Stimulated activated CD8-positive, alpha-beta memory T cell treated with anti-CD3 and anti-CD28 coated beads, Interleukin-15, amount 100 ng/mL, for 4 hours (primary cell): ENCODE measurements around the gene HAUS3.

Experiments used
- DNase-seq, 2 donors: peaks; one replicate each; pipeline ENCODE4 v3.0.0-alpha.2; 2020; ENCODE audit warnings: low read depth in 2 of 2

The HAUS3 gene, protein sequence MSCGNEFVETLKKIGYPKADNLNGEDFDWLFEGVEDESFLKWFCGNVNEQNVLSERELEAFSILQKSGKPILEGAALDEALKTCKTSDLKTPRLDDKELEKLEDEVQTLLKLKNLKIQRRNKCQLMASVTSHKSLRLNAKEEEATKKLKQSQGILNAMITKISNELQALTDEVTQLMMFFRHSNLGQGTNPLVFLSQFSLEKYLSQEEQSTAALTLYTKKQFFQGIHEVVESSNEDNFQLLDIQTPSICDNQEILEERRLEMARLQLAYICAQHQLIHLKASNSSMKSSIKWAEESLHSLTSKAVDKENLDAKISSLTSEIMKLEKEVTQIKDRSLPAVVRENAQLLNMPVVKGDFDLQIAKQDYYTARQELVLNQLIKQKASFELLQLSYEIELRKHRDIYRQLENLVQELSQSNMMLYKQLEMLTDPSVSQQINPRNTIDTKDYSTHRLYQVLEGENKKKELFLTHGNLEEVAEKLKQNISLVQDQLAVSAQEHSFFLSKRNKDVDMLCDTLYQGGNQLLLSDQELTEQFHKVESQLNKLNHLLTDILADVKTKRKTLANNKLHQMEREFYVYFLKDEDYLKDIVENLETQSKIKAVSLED

GRCh38 chr4:2241410-2242353 is at the start of gene HAUS3, which contains the start of gene POLN:
HAUS3 (minus strand) TSS chr4:2242121; CDS start chr4:2240946, 1,175 bp downstream.
POLN (minus strand) TSS chr4:2242121; CDS start chr4:2229231, 12,890 bp downstream.
- DNase-seq = peak; percentile 98 to 99

DNA sequence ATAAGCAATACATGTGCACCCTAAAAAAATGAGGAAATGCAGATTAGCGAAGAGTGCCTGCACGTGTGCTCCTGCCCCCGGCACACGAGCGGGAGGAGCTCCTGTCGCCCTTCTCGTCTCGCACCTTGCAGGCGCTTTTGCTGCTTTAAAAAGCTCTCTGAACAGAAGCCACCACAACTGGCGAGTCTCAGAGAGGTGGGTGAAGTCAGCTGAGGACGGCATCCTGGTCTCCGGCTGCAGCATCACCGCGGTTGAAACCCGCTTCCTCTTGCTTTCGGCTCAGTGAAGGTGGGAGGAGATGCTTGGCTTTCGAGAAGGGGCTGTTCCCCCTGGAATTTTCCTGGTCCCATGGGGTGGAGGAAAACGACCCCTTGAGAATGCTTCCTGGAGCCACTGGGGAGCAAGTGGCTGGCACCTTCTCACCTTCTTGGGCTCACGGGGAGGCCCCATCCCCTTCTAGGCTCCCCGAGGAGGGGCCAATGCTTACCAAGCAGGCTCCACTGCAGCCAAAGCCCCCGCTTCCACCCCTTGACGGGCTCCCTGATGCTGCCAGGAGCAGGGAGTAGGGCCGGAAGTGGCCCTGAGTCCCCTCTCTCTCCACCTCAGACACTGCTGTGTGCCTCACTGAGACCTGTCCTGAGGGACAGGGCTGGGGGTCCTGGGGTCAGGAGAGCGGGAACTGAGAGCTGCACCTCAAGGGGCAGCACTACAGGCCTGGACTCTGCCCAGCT is 49.2 kb upstream of the HAUS3 start:
- DNase-seq = peak; percentile 42 to 46

GRCh38 chr4:2290488-2290887 is 48.6 kb upstream of the HAUS3 start:
- DNase-seq = no peak

DNA sequence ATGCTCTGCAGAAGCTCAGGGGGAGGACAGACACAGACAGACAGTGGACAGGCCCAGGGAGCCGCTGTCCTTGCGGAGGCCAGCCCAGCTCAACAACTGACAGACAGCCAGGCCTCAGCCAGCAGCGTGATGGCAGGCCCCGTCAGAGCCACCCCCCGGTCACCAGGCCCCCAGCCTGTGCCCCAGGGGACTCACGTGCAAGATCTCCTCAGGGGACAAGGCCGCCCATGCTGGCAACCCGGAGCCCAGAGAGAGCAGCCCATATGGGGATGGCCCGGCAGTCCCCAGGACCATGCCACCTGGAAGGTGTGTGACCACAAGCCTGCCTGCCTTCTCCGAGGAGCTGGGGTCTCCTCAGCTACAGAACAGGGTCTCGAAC is 48.0 kb upstream of the HAUS3 start:
- DNase-seq = no peak

GRCh38 chr4:2289311-2289954 is 47.5 kb upstream of the HAUS3 start:
- DNase-seq = no peak

DNA sequence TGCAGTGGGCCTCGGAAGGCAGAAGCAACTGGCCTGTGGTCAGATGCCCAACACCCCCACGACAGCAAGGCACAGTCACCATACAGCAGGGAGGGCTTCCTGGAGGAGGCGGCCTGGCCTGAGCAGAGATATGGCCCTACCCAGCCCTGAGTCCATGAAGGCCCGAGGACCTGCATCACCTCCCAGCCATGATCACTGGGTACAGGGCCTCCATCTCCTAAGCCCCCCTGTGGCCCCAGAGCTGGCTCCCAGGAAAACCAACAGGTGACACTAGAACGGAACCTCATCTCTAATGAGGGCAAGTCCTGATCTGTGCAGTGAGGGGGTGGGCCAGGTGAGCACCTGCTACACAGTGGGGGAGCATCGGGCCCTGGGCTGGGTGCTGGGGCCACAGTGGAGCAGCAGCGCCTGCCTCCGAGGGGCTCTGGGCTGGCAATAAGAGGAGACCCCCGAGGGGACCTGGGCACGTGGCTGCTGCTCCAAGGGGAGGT is 46.2 kb upstream of the HAUS3 start:
- no peak for DNase-seq

- DNase-seq = no peak
Measured at GRCh38 chr4:2287594-2287915, 45.6 kb upstream of the HAUS3 start.

- DNase-seq = no peak
Measured at GRCh38 chr4:2286904-2287593, 45.1 kb upstream of the HAUS3 start.

DNA sequence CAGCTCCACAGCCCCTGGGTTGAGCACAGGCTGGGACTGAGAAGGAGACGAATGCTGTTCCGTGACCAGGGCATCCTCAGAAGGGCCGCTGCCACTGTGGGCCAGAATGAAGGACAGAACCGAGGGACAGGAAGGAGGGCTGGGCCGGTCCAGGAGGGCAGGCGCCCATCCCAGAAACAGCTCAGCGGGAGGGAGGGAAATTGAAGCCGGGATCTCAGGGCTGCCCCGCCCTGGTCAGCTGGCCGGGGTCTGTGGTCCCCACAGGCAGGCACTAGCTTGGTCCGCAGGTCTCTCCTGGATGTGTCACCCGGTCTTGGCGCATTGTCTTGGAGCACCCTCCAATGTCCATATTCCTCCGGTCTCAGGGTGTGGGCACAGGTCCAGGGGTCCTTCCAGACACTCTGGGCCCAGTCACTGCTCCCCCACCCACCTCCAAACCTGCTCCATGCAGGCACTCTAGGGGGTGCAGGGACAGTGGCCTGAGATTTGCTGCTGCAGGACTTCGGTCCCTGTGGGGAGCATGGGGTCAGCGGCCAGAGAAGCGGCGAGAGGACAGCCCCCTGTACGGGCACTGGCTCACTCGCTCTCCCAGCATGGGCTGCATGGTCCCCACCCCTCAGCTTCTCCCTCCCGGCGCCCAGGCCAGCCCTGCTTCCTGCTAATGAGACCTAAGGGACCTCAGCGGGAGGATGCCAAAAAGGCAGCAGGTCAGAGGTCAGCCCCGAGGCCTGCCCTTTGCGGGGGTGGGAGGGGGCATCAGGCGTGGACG is 43.9 kb upstream of the HAUS3 start:
- DNase-seq = no peak

- no peak for DNase-seq
Measured at GRCh38 chr4:2284934-2285612, 43.2 kb upstream of the HAUS3 start.

DNA sequence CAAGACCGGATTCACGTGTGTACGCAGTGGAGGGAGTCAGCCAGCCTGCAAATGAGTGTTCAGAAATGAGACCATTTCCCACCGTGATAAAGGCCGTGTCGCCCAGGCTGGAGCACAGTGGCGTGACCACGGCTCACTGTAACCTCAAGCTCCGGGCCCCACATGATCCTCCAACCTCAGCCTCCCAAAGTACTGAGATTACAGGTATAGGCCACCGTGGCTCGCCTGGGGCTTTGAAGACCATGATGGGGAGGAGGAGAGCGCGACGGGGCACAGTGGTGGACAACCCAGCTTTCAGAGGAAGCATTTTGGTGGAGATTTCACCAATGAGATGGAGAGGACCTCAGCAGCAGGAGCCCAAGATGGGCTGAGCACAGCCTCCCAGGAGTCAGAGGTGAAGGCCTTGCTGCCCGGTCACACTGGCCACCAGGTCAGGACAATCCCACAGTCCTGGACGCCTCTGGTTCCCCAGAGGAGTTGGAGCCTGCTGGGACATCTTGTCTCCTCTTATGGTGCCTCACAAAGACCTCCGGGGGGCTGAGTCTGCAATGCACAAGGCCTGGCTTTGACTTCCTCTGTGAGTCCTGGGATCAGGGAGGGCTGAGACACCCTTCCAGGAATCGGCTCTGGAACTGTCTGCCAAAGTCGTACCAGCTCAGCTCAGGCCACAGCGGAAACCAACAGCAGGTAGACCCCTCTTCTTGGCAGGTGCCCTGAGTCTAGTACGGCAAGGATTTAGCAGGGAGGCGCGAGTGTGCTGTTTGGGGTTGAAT is 42.4 kb upstream of the HAUS3 start:
- no peak for DNase-seq

DNA sequence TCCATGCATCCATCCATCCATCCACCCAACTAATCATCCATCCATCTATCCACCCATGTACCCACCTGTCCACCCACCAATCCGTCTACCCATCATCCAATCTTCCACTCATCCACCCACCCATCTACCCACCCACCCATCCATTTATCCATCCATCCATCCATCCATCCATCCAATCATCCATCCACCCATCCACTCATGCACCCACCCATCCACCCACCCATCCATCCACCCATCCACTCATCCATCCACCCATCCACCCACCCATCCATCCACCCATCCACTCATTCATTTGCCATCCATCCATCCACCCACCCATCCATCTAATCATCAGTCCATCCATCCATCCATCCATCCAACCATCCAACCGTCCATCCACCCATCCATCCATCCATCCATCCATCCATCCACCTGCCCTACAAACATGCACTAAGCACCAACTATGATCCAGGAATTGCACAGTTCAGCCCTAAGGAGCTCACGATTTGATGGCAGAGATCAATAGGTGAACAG is 41.3 kb upstream of the HAUS3 start:
- no peak for DNase-seq

GRCh38 chr4:2281575-2282343 is 39.8 kb upstream of the HAUS3 start:
- peak; percentile 48 to 58 for DNase-seq

GRCh38 chr4:2280531-2281300 is 38.8 kb upstream of the HAUS3 start:
- no peak for DNase-seq

DNA sequence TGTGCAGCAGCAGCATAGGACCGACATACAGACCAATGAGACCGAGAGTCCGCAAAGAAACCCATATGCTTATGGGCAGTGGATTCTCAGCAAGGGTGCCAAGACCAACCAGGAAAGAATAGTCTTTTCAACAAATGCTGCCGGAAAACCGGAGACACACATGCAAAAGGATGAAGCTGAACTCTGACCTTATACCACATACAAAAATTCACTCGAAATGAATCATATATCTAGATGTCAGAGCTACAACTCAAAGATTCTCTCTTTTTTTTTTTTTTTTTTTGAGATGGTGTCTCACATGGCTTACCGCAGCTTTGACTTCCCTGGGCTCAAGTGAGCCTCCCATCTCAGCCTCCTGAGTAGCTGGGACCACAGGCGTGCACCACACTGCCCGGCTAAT is 36.0 kb upstream of the HAUS3 start:
- DNase-seq = no peak

DNA sequence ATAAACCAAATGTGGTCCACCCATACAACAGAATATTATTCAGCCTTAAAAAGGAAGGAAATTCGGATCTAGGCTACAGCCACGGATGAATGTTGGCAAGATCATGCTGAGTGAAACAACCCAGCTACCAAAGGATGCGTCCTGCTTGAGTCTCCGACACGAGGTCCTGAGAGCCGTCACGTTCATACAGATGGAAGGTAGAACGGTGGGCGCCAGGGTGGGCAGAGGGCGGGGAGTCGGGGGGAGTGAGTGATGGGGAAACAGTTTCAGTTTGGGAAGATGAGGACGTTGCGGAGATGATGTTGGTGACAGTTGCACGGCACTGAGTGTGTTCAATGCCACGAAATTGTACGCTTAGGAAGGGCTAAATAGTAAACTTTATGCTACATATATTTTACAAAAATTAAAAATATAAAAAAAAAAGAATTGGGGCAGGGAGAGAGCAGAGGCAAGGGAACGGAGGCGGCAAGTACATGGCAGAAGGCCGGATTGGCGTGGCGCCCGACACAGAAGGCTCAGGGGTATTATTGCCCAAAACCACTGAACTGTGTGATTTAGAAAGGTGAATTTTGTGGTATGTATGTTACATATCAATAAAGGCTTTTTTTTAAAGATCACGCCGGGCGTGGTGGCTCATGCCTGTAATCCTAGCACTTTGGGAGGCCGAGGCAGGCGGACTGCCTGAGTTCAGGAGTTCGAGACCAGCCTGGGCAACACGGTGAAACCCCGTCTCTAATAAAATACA is 34.8 kb upstream of the HAUS3 start:
- no peak for DNase-seq
